GM12891 (cell line): Measurements from ENCODE around the gene DNAH7.

Source experiments
- POLR2A ChIP-seq: IDR thresholded peaks from 2 replicates; pipeline ENCODE4 v1.6.1; 2011; ENCODE audit warnings: low read depth, low read length, control low read depth
- POLR2AphosphoS5 ChIP-seq: IDR thresholded peaks from 2 replicates; pipeline ENCODE4 v1.6.1; 2011; ENCODE audit warnings: low read depth, low read length, control low read depth
- SPI1 ChIP-seq: IDR thresholded peaks from 2 replicates; pipeline ENCODE4 v1.6.1; 2011; ENCODE audit warnings: low read depth, low read length, control low read depth
- TAF1 ChIP-seq: IDR thresholded peaks from 2 replicates; pipeline ENCODE4 v1.6.1; 2011; ENCODE audit warnings: low read depth, low read length, control low read depth

DNA sequence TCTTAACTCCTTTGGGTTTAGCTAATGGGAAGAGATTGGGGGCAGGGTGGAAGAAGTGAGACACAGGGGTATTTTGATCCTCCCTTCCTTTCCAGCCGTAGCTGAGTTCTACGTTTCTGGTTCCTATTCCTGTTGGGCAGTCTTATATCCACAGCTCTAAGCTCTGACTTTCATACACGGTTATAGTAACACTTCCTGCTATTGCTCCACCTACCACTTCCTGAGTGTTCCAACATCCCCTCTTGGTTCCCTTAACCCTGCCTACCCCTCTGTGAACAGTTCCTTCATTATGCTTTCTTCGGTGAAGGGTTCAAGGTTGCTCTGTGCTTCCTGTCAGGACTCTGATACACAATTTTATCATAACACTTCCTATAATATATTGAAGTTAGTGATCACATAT lies 205.1 kb downstream of the DNAH7 start:
- no peak for TF ChIP-seq POLR2AphosphoS5
- no peak for TF ChIP-seq POLR2A
- no peak for TF ChIP-seq SPI1
- TF ChIP-seq TAF1, result no peak
